ENCODE data around the gene TRAK1.

DNA sequence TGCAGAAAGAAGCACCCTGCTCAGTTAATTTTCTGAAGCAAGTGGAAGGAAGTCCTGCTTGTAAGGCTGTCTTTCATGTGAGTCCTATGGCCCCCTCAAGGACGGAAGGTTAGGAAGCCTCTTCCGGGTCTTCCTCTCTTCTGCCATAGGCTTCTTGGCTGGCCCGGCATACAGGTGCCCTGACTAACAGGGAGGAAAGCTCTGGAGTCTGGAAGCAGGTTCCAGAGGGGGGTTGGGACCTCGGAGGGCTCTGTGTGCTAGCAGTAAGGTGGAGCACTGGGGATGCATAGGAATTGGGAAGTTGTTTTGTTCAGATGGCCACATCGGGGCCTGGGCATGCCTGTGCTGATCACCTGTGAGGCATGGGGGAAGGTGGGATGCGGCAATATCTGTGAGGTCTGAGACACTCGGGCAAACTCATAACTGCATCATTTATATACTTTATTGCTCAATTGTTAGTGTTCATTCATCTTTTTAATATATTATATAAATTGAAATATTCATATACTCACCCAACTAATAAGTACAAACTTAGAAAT, 49.6 kb downstream of the TRAK1 start:
- TF ChIP-seq GABPA (IDR thresholded peaks at IDR 0.05; ENCODE audit: low read depth) (no peak), POLR2AphosphoS5 (IDR thresholded peaks at IDR 0.05; ENCODE audit: low read depth) (no peak)
- TF ChIP-seq, protein P1, sequence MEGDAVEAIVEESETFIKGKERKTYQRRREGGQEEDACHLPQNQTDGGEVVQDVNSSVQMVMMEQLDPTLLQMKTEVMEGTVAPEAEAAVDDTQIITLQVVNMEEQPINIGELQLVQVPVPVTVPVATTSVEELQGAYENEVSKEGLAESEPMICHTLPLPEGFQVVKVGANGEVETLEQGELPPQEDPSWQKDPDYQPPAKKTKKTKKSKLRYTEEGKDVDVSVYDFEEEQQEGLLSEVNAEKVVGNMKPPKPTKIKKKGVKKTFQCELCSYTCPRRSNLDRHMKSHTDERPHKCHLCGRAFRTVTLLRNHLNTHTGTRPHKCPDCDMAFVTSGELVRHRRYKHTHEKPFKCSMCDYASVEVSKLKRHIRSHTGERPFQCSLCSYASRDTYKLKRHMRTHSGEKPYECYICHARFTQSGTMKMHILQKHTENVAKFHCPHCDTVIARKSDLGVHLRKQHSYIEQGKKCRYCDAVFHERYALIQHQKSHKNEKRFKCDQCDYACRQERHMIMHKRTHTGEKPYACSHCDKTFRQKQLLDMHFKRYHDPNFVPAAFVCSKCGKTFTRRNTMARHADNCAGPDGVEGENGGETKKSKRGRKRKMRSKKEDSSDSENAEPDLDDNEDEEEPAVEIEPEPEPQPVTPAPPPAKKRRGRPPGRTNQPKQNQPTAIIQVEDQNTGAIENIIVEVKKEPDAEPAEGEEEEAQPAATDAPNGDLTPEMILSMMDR (IDR thresholded peaks at IDR 0.05; ENCODE audit: insufficient read depth, low read length) = no peak
- TF ChIP-seq, protein P2, sequence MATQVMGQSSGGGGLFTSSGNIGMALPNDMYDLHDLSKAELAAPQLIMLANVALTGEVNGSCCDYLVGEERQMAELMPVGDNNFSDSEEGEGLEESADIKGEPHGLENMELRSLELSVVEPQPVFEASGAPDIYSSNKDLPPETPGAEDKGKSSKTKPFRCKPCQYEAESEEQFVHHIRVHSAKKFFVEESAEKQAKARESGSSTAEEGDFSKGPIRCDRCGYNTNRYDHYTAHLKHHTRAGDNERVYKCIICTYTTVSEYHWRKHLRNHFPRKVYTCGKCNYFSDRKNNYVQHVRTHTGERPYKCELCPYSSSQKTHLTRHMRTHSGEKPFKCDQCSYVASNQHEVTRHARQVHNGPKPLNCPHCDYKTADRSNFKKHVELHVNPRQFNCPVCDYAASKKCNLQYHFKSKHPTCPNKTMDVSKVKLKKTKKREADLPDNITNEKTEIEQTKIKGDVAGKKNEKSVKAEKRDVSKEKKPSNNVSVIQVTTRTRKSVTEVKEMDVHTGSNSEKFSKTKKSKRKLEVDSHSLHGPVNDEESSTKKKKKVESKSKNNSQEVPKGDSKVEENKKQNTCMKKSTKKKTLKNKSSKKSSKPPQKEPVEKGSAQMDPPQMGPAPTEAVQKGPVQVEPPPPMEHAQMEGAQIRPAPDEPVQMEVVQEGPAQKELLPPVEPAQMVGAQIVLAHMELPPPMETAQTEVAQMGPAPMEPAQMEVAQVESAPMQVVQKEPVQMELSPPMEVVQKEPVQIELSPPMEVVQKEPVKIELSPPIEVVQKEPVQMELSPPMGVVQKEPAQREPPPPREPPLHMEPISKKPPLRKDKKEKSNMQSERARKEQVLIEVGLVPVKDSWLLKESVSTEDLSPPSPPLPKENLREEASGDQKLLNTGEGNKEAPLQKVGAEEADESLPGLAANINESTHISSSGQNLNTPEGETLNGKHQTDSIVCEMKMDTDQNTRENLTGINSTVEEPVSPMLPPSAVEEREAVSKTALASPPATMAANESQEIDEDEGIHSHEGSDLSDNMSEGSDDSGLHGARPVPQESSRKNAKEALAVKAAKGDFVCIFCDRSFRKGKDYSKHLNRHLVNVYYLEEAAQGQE (IDR thresholded peaks at IDR 0.05; ENCODE audit: insufficient replicate concordance, low read depth) = no peak
